Hypothalamus (tissue), 51 donors: ENCODE measurements around the gene FAM184B.
"Not testable (repeated sequence)": the region's sequence is repeated elsewhere in the genome, so short reads cannot be mapped to it uniquely, and the experiment has no call there.

Experiments used
- DNase-seq, 51 donors: peaks; one replicate each; lab custom pipeline; 2025; lab: John Stamatoyannopoulos, UW

The FAM184B gene

DNA sequence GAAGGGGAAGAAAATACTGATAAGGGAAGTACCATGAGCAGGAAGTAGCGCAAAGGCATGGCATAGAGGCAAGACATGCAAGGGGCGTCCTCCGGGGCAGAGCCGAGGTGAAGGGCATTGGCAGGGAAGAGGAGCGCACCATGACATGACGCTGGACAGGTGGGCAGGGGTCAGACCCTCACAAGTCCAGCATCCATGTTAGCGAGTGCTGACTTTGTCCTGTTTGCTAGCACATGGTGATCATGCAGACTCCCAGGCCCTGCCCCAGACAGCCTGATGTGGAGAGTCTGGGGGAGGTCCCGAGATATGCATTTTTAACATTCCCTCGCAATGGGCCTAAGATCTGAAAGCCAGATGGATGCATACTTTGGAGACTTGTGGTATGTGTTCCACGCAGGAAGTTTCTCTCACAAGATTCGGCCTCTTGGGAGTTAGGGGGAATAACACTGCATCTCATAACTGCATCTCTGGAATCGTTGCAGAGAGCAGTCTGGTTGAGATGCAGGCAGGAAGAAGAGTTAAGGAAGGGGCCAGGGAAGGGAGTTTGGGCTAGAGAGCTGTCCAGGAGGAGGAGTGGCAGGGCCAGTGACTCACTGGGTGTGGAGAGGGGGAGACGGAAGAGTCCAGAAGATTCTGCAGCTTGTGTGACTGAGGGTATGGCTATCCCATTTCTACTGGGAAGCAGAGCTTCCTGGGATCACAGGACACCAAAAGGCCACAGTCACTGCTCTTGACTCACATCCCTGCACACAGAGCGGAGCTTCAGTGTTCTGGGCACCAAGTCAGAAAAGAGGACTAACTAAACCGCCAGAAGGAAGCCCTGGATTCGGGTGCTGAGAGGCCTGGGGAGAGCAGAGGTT, 59.7 kb downstream of the FAM184B start:
- DNase-seq = peak in 8 of 51 donors; percentile 11 to 56 (median 16)

GRCh38 chr4:17719106-17719505, 62.3 kb downstream of the FAM184B start:
- no peak for DNase-seq

- no peak for DNase-seq
Measured at GRCh38 chr4:17718471-17718870, 63.0 kb downstream of the FAM184B start.

DNA sequence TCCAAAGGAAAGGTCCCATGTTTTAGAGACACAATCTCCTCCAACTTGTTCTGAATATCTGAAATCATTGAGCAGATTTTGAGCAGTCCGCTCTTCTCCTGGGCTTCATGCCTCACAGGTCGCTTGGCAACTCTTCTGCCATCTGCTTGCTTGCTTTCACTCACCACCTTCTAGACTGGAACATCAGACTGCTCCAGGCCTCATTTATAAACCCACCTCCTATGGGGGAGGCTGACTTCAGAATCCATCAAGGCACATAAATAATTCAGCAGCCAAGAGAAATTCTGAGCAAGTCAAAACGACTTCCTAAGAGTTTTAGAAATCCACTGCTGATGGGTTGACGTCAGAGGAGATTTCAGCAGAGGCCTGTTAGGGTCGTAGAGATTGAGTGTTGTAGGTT, 64.1 kb downstream of the FAM184B start:
- peak in 2 of 51 donors; percentile 4 to 10 for DNase-seq

DNA sequence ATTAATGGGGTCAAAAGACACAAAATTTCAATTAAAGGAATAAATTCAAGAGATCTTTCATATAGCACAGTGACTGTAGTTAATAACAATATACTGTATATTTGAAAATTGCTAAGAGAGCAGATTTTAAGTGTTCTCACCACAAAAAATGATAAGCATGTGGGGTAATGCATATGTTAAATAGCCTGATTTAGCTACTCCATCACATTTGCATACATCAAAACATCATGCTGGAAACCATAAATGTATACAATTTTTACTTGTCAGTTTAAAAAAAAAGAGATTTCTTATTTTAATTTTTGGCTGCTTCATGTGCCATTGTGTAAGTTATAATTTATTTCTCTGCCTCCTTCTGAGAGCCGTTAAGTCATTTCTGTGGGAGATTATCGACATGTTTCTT, 65.9 kb downstream of the FAM184B start:
- no peak for DNase-seq

- no peak for DNase-seq
Measured at GRCh38 chr4:17713779-17714178, 67.6 kb downstream of the FAM184B start.

DNA sequence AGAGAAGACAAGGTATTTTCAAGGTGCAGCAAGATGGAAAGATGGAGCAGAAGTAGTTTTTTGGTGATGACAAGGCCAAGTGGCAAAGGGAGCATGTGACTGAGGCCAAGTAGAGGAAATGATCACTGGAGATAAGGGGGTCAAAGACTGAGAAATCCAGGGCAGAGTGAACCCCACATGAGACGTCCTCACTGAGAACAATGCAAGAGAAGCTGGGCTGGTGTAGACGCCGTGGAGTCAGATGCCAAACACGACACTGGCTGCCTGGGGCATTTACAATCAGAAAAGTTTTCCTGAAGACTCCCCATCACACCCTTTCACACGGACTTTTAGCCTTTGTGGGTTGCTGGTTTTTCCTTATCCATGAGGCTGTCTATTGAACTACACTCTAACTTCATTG, 69.3 kb downstream of the FAM184B start:
- DNase-seq = no peak

GRCh38 chr4:17711206-17711605, 70.2 kb downstream of the FAM184B start:
- DNase-seq = not testable (repeated sequence)

DNA sequence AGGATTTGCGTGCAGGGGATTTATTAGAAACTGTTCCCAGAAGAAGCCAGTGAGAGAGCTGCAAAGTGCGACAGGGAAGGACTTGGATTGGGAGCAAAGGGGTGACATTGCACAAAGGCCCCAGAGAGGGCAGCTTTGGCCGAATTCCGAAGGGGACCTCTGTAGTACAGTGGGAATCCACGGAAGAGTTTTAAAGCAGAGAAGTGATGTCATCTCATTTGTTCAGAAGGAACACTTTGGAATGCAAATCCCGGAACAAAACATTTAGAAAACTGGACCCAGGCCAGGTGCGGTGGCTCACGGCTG, 71.7 kb downstream of the FAM184B start:
- no peak for DNase-seq

- DNase-seq = no peak
Measured at GRCh38 chr4:17708992-17709762, 72.2 kb downstream of the FAM184B start.

DNA sequence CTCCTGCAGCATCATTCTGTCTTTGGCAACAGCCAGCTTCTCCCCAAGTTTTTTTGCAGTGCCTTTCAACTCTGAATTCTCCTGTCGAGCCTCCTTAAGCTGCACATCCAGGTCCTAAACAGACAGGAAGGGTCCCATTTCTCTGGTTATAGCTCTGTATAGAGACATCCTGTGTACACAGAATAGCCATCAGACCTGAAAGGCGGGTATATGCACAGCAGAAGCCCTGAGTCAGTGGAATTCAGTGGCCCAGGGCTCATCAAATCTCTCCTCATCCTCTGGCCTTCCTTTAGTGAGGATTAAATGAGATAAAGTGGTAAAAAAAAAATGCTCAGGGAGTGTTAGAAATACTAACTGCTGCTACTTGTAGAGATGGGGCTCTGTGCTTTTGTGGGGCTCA, 73.8 kb downstream of the FAM184B start:
- DNase-seq = no peak

DNA sequence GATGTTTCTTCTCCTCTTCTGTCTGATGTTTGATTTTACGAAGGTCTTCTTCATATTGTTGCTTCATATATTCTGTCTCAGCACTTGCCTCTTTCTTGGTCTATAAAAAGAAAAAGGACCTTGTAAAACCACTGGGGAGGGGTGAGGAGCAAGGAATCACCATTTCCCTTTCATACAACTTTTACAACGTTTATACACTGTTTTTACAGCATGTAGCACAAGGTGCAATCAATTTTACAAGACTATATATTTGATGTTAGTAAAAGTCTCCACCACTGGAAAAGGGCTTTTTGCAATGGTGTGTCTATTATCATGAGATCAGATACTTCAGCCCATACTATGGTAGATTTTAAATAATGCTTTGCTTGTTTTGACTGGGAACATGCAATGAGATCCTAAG, 76.3 kb downstream of the FAM184B start:
- no peak for DNase-seq

- no peak for DNase-seq
Measured at GRCh38 chr4:17704020-17704650, 77.3 kb downstream of the FAM184B start.

- no peak for DNase-seq
Measured at GRCh38 chr4:17702641-17703040, 78.8 kb downstream of the FAM184B start.

DNA sequence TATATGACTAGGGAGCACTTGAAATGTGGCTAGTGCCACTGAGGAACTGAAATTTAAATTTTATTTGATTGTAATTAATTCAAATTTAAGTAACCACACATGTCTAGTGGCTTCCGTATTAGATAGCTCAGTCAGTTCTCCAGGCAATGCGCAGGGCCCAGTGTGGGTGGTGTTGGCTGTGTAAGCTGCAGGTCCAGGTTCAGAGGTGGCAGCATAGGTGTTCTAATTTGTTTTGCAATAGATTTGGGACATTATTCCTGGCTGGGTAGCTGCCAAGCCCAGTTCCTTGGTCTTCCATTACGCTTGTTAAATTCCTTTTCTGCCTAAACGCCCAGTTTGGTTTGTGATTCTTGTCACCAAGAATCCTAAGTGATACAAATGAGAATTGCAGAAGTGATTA, 79.5 kb downstream of the FAM184B start:
- no peak for DNase-seq

GRCh38 chr4:17701138-17701839, 80.1 kb downstream of the FAM184B start:
- DNase-seq = no peak

DNA sequence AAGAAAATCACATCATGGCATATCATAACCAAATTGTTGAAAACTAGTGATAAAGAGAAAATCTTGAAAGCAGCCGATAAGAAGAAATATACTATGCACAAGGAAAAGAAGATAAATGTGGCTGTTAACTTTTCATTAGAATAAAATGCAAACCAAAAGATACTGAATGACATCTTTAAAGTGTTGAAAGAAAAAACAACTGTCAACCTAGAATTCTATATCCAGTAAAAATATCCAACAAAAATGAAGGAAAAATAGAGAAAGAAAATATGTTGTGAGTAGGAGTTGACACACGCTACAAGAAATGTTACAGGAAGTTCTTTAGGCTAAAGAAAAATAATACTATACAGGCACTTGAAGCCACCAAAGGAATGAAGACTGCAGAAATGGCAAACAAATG, 82.0 kb downstream of the FAM184B start:
- DNase-seq = no peak

DNA sequence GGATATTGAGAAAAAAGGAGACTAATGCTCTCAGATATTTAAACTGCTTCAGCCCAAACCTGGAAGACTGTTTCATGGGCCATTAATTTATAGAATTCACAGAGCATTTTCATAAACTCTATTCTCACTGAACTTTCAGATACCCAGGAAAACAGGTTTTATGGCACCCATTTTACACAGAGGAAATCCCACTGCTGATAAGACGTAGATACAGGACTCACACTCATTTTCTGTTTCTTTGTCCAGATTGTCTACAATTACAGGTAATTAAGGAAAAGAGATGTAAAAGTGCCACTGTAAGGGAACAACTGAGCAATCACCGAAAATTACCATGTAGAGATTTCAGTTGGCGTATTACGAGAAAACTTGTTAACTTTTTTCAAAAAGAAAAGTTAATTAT, 83.3 kb downstream of the FAM184B start:
- no peak for DNase-seq

DNA sequence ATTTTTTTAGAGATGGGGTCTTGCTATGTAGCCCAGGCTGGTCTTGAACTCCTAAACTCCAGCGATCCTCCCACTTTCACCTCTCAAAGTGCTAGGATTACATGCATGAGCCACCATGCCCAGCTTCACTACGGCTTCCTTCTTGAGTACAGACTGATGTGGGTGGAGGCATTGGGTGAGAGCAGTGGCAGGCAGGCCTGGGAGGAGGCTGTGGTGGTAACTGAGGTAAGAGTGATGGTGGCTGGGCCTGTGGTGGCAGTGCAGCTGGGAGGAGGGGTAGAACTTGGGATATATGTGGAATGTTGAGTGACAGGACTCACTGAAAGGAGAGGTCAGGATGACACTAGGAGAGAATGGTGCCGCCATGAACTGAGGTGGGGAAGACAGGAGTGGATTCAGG, 86.1 kb downstream of the FAM184B start:
- DNase-seq = no peak

- DNase-seq = no peak
Measured at GRCh38 chr4:17694552-17694951, 86.9 kb downstream of the FAM184B start.

DNA sequence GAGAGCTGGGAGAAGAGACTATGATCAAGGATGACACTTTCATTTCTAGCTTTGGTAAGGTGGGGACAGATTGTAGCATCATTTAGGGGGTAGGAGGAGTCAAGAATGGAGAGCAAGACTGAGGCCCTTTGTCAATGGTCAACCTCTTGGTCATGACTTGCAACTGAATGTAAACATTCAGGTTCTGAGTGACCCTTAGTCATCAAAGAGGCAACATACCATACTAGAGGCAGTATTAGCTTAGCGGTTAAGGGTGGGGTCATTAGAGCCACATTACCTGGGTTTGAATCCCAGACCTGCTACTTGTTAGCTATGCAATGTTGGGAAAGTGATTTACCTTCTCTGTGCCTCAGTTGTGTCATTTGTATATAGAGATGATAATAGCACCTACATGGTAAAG, 90.5 kb downstream of the FAM184B start:
- DNase-seq = no peak
